Astrocyte of the spinal cord (primary cell): ENCODE measurements around the gene FYN.

ENCODE experiments used
- DNase-seq: peaks from one replicate; pipeline ENCODE4 v3.0.0; 2011; ENCODE audit warnings: low read depth, low spot score
- H3K4me3 ChIP-seq: 2 replicates; pipeline ENCODE4 v1.5.1; 2011; ENCODE audit warnings: low read depth, mild to moderate bottlenecking, low read length, moderate library complexity
- in situ Hi-C: cut with HindIII; loops from 2 replicates; pipeline ENCODE4 v1.10.0; 2017; ENCODE audit warnings: low sequenced_read_pairs
- TF ChIP-seq, protein P1 (sequence below): IDR thresholded peaks from 2 replicates; pipeline ENCODE4 v1.5.1; 2012; ENCODE audit warnings: low read depth, mild to moderate bottlenecking, low read length, inconsistent platforms

The FYN gene

DNA sequence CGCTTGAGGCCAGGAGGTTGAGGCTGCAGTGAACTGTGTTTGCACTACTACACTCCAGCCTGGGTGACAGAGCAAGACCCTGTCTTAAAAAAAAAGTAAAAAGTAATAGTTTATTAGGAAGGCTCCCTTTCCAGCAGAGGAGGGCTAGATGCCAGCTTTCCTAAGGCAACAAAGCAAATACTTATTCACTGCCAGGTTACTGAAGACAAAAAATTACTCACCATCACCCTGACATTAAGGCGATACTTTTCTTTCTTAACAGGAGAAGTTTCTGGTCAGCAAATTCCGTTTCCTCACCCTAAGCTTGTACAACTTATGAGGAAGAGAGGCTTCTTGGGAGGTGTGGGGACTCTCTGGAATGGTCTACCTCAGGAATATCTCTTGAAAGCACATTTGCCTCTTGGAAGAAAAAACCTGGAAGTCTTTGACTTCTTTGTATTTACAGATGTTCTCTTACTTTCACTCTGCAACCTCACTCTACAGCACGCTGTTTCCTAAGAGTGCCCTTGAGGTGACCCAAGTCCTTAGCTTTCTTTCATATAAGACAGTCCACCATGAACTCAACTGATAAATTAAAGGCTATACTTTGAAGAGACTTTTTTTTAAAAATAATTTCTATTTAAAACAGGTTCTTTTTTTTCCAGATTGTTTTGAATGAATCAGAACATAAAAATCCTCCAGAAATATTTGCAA, 214.6 kb downstream of the FYN start:
- TF ChIP-seq, protein P1, sequence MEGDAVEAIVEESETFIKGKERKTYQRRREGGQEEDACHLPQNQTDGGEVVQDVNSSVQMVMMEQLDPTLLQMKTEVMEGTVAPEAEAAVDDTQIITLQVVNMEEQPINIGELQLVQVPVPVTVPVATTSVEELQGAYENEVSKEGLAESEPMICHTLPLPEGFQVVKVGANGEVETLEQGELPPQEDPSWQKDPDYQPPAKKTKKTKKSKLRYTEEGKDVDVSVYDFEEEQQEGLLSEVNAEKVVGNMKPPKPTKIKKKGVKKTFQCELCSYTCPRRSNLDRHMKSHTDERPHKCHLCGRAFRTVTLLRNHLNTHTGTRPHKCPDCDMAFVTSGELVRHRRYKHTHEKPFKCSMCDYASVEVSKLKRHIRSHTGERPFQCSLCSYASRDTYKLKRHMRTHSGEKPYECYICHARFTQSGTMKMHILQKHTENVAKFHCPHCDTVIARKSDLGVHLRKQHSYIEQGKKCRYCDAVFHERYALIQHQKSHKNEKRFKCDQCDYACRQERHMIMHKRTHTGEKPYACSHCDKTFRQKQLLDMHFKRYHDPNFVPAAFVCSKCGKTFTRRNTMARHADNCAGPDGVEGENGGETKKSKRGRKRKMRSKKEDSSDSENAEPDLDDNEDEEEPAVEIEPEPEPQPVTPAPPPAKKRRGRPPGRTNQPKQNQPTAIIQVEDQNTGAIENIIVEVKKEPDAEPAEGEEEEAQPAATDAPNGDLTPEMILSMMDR, result no peak
- peak; percentile 38 for DNase-seq
- no peak overlapping the region for H3K4me3 ChIP-seq
- in situ Hi-C loops, result no loop called here

DNA sequence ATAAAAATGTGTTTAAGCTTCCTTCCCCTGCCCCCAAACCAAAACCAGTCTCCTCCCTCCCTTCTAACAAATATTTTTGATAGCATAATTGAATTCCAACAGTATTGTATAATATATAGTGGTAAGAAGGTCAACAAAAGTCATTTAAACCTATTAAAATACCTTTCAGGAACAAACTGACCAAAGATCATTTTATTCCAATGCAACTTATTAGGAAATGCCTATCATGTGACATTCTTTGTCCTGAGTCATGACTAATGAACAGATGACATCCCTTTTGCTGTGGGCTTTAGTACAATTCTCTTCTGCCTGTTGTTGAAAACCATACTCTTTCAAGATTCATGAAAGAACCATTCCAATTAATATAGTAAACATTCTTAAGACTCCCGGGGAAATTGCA, 216.1 kb downstream of the FYN start:
- no peak overlapping the region for H3K4me3 ChIP-seq
- TF ChIP-seq, protein P1, result no peak
- in situ Hi-C loops, result no loop called here
- peak; percentile 46 for DNase-seq

DNA sequence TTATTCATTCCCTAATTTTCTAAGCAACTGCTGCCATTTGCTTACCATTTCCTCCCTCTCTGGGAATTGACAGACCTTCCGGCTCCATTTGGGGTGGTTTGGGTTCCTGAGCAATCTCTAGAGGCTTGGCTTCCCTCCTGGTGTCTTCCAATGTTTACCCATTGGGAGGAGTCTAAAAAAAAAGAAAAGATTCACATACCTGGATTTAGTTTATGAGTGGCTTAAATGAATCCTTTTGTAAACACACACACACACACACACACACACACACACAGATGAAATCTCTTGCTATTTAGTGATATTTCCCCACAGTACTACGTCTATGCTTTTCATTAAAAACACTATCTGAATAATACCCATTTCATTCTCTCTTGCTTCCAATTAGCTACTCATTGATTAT, 219.3 kb downstream of the FYN start:
- in situ Hi-C loops, result no loop called here
- TF ChIP-seq, protein P1, result no peak
- no peak overlapping the region for H3K4me3 ChIP-seq
- DNase-seq, result no peak

DNA sequence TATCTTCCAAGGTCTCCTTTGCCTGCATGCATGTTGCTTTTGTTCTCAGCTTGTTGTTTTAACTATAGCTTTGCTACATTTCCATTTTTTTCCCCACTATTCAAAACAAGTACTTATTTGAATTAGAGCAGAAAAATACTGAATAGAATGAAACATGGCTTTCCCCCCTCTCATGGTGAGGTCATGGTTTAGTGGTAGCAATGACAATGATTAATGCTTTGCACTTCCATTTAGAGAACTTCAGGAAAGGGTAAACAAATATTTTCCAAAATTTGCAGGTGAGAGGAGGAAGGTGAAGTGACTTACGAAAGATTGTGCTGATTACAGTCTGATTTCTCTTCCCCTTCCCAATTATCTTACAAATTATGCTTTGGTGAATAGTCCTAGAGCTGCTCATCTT, 219.8 kb downstream of the FYN start:
- no peak overlapping the region for H3K4me3 ChIP-seq
- in situ Hi-C loops, result no loop called here
- TF ChIP-seq, protein P1, result no peak
- DNase-seq, result no peak

DNA sequence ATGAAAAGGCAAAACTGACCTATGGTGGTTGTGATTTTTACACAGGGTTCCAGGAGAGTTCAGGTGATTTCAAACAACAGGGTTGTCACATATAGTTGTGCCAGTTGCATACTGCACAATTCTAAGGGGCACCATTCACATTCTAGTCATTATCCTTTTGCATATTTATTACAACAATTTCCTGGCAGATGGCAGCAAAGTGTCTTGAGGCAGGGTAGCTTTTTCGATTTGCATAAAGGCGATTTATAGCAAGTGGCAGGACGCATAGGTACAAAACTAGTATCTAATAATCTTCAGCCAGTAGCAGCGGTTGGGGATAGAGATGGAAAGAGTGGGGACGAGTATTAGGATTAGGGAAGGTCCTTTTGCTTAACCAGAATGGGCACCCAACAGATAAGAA, 221.1 kb downstream of the FYN start:
- TF ChIP-seq, protein P1, result no peak
- H3K4me3 ChIP-seq, result no peak overlapping the region
- DNase-seq, result no peak
- in situ Hi-C loops, result no loop called here

DNA sequence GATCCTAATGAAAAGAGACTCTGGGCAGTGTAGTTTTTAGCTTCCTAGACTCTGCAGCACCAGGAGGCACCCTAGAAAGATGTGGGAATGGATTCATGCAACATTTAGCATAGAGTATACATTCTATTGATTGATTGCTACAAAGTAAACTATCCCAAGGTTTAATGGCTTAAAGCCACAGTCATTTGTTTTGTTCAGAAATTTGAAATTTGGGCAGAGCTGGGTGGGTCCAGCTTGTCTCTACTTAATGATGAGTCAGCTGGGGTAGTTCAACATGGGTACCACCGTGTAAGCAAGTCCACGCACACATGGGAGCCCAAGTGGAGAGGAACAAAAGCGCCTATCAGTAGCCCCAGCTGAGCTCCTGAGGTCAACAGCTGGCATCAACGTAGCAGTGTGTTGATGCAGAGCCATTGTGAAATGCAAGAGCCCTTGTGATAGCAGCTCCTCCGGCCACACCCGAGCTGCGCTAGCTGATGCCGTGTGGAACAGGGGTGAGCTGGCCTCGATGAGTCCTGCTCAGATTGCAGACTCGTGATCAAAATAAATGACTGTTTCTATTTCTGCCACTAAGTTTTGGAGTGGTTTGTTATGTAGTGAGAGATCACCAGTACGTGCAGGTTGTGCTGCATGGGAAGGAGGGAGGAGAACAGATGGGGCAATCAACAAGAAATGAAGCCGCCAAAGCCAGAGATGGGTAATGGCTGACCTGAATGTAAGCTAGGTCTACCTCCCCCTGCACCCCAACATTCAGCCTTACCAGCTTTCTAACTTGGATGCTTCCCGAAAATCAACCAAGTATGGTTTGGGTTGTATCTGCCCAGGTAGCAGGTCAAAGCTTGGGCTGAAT, 221.8 kb downstream of the FYN start:
- no peak for DNase-seq
- in situ Hi-C loops, result no loop called here

More for the DNA sequence above, 221.8 kb downstream of the FYN start:
- H3K4me3 ChIP-seq, result no peak overlapping the region
- TF ChIP-seq, protein P1, result no peak
